HepG2 (cell line): ENCODE results near the gene IGFALS. TPM values are rescaled to one million over a fixed set of nuclear protein-coding genes. Genes with fewer than 3 reads are reported as not detected.
A peak's percentile ranks its signal among the peaks of the same experiment; 100 is the strongest.

Experiments used
- ASH2L ChIP-seq: fragments of 300-600, 200-600 bp; sonication (generic); IDR thresholded peaks from 2 replicates; pipeline ENCODE4 v1.7.0; 2017; ENCODE audit warnings: low read depth, mild to moderate bottlenecking, moderate library complexity, mixed read lengths, low read length; ENCODE audit not compliant: insufficient read length
- BRD4 ChIP-seq: sonication (generic); formaldehyde crosslinking; IDR thresholded peaks from 2 replicates; pipeline ENCODE4 v1.4.0; 2020; ENCODE audit warnings: missing genetic modification reagents
- DNMT3B ChIP-seq: conservative IDR thresholded peaks from 2 replicates; pipeline ENCODE4 v1.6.1; 2016; ENCODE audit warnings: missing biosample characterization, control low read depth
- EED ChIP-seq: sonication (generic); formaldehyde crosslinking; IDR thresholded peaks from 2 replicates; pipeline ENCODE4 v1.5.0; 2020; ENCODE audit warnings: mild to moderate bottlenecking, missing genetic modification reagents
- FLYWCH1 ChIP-seq: sonication (generic); formaldehyde crosslinking; IDR thresholded peaks from 2 replicates; pipeline ENCODE4 v1.8.1; 2023; ENCODE audit warnings: mild to moderate bottlenecking, missing genetic modification reagents
- FOXJ3 ChIP-seq: sonication (generic); formaldehyde crosslinking; IDR thresholded peaks from 2 replicates; pipeline ENCODE4 v1.4.0; 2020; ENCODE audit warnings: missing genetic modification reagents, mild to moderate bottlenecking, borderline replicate concordance
- GPN1 ChIP-seq: sonication (generic); formaldehyde crosslinking; IDR thresholded peaks from 2 replicates; pipeline ENCODE4 v1.5.1; 2020; ENCODE audit warnings: missing genetic modification reagents, borderline replicate concordance
- MNT ChIP-seq: fragments of 450-650 bp; IDR thresholded peaks from 2 replicates; pipeline ENCODE4 v1.6.1; 2016
- MTA1 ChIP-seq: sonication (generic); formaldehyde crosslinking; IDR thresholded peaks from 2 replicates; pipeline ENCODE4 v1.4.0; 2020; ENCODE audit warnings: missing genetic modification reagents, mild to moderate bottlenecking, borderline replicate concordance
- MYPOP ChIP-seq: sonication (generic); formaldehyde crosslinking; IDR thresholded peaks from 2 replicates; pipeline ENCODE4 v1.8.1; 2023; ENCODE audit warnings: mild to moderate bottlenecking, moderate library complexity, missing genetic modification reagents
- NONO ChIP-seq, 2 experiments: fragments of 450-650 bp in 1 of 2; sonication (generic) in 1 of 2; formaldehyde crosslinking in 1 of 2; IDR thresholded peaks in 1 of 2; conservative IDR thresholded peaks in 1 of 2; 2 replicates each; pipeline versions ENCODE4 v1.6.1 to v1.8.0; 2017 to 2022; ENCODE audit warnings: mild to moderate bottlenecking in 1 of 2, missing genetic modification reagents in 1 of 2, moderate library complexity in 1 of 2
- PHF5A ChIP-seq: IDR thresholded peaks from one replicate; pipeline ENCODE4 v1.6.1; 2018; ENCODE audit warnings: low read depth, missing genetic modification reagents; ENCODE audit not compliant: unreplicated experiment
- SAP130 ChIP-seq: IDR thresholded peaks from 2 replicates; pipeline ENCODE4 v1.6.1; 2016; ENCODE audit warnings: low read depth
- TARDBP ChIP-seq: sonication (generic); formaldehyde crosslinking; IDR thresholded peaks from 2 replicates; pipeline ENCODE4 v1.8.0; 2022; ENCODE audit warnings: mild to moderate bottlenecking, missing genetic modification reagents
- TFDP1 ChIP-seq: IDR thresholded peaks from 2 replicates; pipeline ENCODE4 v1.6.1; 2016; ENCODE audit warnings: missing compliant biosample characterization, missing genetic modification reagents, borderline replicate concordance
- USF2 ChIP-seq, 2 experiments: sonication (generic) in 1 of 2; formaldehyde crosslinking in 1 of 2; IDR thresholded peaks; 2 replicates each; pipeline versions ENCODE4 v1.5.1 to v1.6.1; 2011 to 2020; ENCODE audit warnings: borderline replicate concordance in 1 of 2, low read depth in 1 of 2, low read length in 1 of 2, mild to moderate bottlenecking in 1 of 2, missing genetic modification reagents in 1 of 2, moderate library complexity in 1 of 2
- ZNF143 ChIP-seq: sonication (generic); formaldehyde crosslinking; IDR thresholded peaks from 2 replicates; pipeline ENCODE4 v1.4.0; 2020; ENCODE audit warnings: missing genetic modification reagents
- ZNF777 ChIP-seq: sonication (generic); formaldehyde crosslinking; IDR thresholded peaks from 2 replicates; pipeline ENCODE4 v1.4.0; 2020; ENCODE audit warnings: missing genetic modification reagents
- polyA plus RNA-seq, 8 experiments: library from polyadenylated mRNA; depleted of rRNA in 3 of 8; stranded (reverse) in 7 of 8; unstranded in 1 of 8; fragments of >200 nt; fragmentation: Illumina TruSeq in 4 of 8; extraction: Trizol in 4 of 8; gene quantifications; 2 replicates each; pipeline versions ENCODE4 v1.2.1 to v1.2.3, GENCODE V29; 2011 to 2016; ENCODE audit warnings: low read depth in 4 of 8, missing spikeins in 1 of 8, mixed read lengths in 1 of 8; ENCODE audit not compliant: insufficient read depth in 1 of 8
- total RNA-seq, 5 experiments: library from RNA; depleted of rRNA; stranded (reverse); fragments of >200 nt; fragmentation: Illumina TruSeq; extraction: Trizol; gene quantifications; 2 replicates each; pipeline ENCODE4 v1.2.3, GENCODE V29; 2016; ENCODE audit warnings: low read depth in 1 of 5
- TF ChIP-seq, protein P1 (sequence below): sonication (generic); formaldehyde crosslinking; IDR thresholded peaks from 2 replicates; pipeline ENCODE4 v1.4.0; 2020; ENCODE audit warnings: mild to moderate bottlenecking, missing genetic modification reagents, borderline replicate concordance

IGFALS gene
- total and polyA plus RNA-seq, 2 of the 13 experiments (the other 11 are each of a cell fraction or from before 2014, with no cell fraction given), result 0.34 to 2.4 TPM

DNA sequence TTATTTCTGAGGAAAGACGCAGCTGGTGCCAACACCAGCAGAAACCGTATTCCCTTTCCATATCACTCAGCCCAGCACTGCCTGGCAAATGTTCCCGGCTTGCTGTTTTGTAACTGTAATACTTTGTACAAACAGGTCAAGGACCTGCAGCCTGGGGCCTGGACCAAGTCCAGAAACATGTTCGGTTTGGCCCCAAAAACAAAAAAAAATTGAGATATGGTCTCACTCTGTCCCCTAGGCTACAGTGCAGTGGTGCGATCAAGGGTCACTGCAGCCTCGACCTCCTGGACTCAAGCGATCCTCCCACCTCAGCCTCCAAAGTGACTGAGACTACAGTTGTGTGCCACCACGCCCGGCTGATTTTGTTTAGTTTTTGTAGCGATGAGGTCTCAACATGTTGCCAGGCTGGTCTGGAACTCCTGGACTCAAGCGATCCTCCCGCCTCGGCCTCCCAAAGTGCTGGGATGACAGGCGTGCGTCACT is 31.9 kb upstream of the IGFALS start (continued):
- TF ChIP-seq, protein P1, sequence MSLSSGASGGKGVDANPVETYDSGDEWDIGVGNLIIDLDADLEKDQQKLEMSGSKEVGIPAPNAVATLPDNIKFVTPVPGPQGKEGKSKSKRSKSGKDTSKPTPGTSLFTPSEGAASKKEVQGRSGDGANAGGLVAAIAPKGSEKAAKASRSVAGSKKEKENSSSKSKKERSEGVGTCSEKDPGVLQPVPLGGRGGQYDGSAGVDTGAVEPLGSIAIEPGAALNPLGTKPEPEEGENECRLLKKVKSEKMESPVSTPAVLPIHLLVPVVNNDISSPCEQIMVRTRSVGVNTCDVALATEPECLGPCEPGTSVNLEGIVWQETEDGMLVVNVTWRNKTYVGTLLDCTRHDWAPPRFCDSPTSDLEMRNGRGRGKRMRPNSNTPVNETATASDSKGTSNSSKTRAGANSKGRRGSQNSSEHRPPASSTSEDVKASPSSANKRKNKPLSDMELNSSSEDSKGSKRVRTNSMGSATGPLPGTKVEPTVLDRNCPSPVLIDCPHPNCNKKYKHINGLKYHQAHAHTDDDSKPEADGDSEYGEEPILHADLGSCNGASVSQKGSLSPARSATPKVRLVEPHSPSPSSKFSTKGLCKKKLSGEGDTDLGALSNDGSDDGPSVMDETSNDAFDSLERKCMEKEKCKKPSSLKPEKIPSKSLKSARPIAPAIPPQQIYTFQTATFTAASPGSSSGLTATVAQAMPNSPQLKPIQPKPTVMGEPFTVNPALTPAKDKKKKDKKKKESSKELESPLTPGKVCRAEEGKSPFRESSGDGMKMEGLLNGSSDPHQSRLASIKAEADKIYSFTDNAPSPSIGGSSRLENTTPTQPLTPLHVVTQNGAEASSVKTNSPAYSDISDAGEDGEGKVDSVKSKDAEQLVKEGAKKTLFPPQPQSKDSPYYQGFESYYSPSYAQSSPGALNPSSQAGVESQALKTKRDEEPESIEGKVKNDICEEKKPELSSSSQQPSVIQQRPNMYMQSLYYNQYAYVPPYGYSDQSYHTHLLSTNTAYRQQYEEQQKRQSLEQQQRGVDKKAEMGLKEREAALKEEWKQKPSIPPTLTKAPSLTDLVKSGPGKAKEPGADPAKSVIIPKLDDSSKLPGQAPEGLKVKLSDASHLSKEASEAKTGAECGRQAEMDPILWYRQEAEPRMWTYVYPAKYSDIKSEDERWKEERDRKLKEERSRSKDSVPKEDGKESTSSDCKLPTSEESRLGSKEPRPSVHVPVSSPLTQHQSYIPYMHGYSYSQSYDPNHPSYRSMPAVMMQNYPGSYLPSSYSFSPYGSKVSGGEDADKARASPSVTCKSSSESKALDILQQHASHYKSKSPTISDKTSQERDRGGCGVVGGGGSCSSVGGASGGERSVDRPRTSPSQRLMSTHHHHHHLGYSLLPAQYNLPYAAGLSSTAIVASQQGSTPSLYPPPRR (CRISPR knock-in tag), result no peak; the same call in 1 of the 2 replicates
- TF ChIP-seq GPN1 (CRISPR knock-in tag) (no peak), ASH2L (no peak), MTA1 (CRISPR knock-in tag) (no peak), MYPOP (peak; percentile 91), NONO (IDR thresholded peaks at IDR 0.05) (no peak), NONO (CRISPR knock-in tag; conservative IDR thresholded peaks at IDR 0.05) (0 out of 2 replicates have a peak, but pooled peaks have one; percentile 33), PHF5A (CRISPR knock-in tag) (no peak), ZNF143 (CRISPR knock-in tag) (no peak), BRD4 (CRISPR knock-in tag) (no peak), MNT (no peak), EED (CRISPR knock-in tag) (no peak), DNMT3B (CRISPR knock-in tag) (no peak), USF2 (IDR thresholded peaks at IDR 0.05; ENCODE audit: low read depth, low read length) (no peak), USF2 (CRISPR knock-in tag; IDR thresholded peaks at IDR 0.05; ENCODE audit: borderline replicate concordance) (no peak), FLYWCH1 (CRISPR knock-in tag) (no peak), FOXJ3 (CRISPR knock-in tag) (no peak), TARDBP (CRISPR knock-in tag) (no peak), SAP130 (peak; percentile 71), TFDP1 (no peak), ZNF777 (CRISPR knock-in tag) (no peak)
